SH-SY5Y (cell line): ENCODE measurements around the gene STS.

ENCODE experiments used
- GATA2 ChIP-seq: IDR thresholded peaks from 2 replicates; pipeline ENCODE4 v1.6.1; 2011; ENCODE audit warnings: mild to moderate bottlenecking, low read depth, low read length
- GATA3 ChIP-seq: IDR thresholded peaks from 2 replicates; pipeline ENCODE4 v1.6.1; 2011; ENCODE audit warnings: low read depth, mild to moderate bottlenecking, low read length, moderate library complexity

DNA sequence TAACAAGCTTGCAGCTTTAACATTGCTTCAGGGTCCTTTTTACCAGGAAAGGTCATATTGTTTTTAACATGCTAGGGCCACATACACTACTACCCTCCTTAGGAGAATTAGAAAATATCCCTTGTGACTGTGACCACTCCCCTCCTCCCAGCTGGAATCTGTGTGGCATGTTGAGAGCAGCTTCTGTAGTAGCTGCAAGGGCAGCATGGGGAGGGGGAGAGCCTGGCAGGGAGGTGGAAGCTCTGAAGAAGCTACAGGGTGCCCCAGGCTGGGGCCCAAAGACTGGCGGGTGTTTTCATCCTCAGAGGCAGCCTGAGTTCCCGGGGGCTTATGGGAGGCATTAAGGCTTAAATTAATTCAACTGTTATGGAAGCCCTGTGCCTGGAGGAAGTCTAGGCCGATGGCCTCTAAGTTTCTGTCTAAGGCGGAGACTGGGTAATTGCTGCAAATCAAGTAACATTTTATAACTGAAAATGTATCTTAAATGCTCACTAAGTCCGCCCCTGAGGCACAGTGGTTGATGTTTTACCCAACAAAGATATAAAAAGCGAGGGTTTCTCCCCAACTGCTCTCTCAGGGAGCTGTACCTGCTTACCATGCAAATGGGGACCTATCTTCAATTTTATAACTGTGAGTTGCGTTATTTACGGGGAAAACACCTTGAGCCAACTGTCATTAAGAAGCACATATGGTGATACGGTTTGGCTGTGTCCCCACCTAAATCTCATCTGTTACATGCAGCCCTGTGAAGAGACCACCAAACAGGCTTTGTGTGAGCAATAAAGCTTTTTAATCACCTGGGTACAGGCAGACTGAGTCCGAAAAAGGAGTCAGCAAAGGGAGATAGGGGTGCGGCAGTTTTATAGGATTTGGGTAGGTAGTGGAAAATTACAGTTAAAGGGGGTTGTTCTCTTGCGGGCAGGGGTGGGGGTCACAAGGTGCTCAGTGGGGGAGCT, 37.4 kb upstream of the STS start:
- TF ChIP-seq GATA3, result no peak
- TF ChIP-seq GATA2, result no peak
